ENCODE data around the gene PLA2G12B.
"Not testable (repeated sequence)": the region's sequence is repeated elsewhere in the genome, so short reads cannot be mapped to it uniquely, and the experiment has no call there.

Gene PLA2G12B

GRCh38 chr10:72954596-72955554 lies at the start of gene PLA2G12B:
TSS of gene PLA2G12B (minus strand) at chr10:72954806. CDS start at chr10:72954685, 121 bp downstream.
- no peak for DNase-seq (ENCODE audit: low read depth in 2 of 2)

DNA sequence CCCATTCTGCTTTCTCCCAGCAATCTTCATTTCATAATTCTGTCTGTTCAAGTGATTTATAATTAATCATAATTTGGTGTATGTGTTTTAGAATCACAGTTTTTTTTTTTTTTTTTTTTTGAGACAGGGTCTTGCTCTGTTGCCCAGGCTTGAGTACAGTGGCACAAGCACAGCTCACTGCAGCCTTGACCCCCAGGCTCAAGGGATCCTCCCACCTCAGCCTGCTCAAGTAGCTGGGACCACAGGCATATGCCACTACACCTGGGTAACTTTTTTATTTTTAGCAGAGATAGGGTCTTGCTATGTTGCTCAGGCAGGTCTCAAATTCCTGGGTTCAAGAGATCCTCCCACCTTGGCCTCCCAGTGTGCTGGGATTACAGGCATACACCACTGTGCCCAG lies 49.2 kb upstream of the PLA2G12B start:
- DNase-seq (ENCODE audit: low read depth in 2 of 2): no peak

DNA sequence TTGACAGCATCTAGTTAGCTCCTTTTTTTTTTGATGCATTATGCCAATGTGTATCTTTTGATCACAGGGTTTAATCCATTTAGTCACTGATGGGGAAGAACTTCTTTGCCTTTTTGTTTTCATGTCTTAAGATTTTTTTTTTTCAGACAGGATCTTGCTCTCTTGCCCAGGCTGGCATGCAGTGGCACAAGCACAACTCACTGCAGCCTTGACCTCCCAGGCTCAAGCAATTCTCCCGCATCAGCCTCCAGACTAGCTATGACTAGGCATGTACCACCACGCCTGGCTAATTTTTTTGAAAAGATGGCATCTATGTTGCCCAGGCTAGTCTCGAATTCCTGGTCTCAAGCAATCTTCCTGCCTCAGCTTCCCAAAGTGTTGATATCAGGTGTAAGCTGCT lies 46.4 kb upstream of the PLA2G12B start:
- DNase-seq (ENCODE audit: low read depth in 2 of 2): no peak

DNA sequence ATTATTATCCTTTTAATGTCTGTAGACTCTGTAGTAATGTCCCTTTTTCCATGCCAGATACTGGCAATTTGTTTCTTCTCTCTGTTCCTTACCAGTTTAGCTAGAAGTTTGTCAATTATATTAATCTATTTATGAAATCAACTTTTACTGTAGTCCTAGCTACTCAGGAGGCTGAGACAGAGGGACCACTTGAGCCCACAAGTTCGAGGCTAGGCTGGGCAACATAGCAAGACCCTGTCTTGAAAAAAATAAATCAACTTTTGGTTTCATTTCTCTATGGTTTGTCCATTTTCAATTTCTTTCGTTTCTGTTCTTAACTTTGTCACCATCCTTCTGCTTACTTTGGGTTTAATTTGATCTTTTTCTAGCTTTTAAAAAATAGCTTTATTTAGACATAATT lies 42.5 kb upstream of the PLA2G12B start:
- DNase-seq (ENCODE audit: low read depth in 2 of 2): no peak

DNA sequence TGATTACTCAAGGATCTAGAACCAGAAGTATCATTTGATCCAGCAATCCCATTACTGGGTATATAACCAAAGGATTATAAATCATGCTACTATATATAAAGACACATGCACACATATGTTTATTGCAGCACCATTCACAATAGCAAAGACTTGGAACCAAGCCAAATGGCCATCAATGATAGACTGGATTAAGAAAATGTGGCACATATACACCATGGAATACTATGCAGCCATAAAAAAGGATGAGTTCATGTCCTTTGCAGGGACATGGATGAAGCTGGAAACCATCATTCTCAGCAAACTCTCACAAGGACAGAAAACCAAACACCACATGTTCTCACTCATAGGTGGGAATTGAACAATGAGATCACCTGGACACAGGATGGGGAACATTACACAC lies 40.9 kb upstream of the PLA2G12B start:
- not testable (repeated sequence) for DNase-seq (ENCODE audit: low read depth in 2 of 2)

DNA sequence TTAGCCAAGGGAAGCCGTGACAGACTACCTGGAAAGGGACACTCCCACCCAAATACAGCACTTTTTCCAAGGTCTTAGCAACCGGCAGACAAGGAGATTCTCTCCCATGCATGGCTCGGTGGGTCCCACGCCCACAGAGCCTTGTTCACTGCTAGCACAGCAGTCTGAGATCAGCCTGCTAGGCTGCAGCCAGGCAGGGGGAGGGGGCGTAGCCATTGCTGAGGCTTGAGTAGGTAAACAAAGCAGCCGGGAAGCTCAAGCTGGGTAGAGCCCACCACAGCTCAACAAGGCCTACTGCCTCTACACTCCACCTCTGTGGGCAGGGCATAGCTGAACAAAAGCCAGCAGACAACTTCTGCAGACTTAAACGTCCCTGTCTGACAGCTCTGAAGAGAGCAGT lies 35.2 kb upstream of the PLA2G12B start:
- DNase-seq (ENCODE audit: low read depth in 2 of 2): not testable (repeated sequence)

DNA sequence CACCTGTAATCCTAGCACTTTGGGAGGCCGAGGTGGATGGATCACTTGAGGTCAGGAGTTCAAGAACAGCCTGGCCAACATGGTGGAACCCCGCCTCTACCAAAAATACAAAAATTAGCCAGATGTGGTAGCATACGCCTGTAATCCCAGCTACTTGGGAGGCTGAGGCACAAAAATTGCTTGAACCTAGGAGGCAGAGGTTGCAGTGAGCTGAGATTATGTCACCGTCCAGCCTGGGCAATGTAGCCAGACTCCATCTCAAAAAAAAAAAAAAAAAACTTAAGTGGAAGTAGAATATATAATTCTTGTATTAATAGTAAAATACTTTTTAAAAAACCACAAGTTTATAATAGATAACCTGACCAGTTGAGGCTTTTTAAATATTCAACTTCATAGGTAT lies 30.0 kb upstream of the PLA2G12B start:
- DNase-seq (ENCODE audit: low read depth in 2 of 2): not testable (repeated sequence)

DNA sequence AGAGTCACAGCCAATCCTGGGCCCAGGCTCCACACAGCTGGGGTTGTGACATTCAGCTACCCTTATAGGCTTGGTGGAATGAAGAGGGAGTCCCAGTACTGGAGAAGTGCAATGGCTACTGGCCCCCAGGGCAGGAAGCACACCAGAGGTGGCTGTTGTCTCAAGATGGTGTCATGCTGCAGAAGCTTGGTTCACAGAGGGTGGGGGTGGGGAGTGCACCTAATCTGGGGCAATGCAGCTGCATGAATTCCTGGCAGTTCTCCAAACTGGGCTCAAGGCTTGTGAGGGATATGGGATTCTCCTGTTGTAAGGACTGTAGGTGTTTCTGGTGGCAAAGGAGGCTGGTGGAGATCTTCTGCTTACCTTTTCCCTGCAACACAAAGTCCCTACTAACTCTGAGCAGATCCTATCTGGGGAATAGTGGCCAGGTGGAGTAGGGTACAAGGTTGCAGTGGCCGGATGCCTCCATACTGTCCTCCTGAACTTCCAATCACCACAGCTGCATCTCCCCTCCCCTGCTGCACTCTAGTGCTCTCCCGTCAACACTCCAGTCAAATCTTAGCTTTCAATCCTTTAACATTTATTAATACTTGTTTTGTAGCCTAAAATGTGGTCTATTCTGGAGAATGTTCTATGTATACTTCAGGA lies 27.4 kb upstream of the PLA2G12B start:
- DNase-seq (ENCODE audit: low read depth in 2 of 2): no peak

DNA sequence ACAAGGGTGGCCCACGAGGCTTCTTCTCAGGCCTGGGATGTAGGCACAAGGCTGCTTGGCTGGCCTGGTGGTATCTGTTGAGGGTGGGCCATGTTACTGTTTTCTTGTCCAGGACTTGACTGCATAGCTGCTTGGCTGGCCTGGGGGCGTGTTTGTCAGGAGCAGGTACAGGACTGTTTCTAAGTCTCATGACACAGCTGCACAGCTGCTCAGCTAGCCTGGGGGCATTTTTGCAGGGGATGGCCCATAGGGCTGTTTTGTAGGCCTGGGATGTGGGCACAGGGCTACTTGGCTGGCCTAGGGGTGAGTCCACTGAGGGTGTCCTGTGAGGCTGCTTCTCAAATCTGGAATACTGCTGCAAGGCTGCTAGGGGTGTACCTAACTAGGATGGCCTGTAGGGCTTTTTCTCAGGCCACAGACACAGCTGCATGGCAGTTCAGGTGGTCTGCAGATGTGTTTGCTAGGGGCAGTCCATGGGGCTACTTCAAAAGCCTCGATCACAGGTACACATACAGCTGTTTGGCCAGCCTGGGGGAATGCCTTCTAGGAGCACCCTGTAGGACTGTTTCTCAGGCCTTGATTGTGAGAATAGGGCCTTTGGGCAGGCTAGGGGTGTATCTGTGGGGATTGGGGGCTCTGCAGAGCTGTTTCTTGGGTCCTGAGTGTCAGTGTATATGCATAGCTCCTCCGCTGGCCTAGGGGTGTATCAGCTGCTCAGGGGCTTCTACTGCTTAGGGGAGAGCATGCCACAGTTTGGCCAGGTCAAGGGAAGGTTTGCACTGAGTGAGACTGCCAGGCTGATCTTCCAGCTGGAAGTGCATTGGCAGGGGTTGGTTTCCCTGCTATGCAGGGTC lies 26.6 kb upstream of the PLA2G12B start:
- DNase-seq (ENCODE audit: low read depth in 2 of 2): no peak

GRCh38 chr10:72980348-72980747 lies 25.7 kb upstream of the PLA2G12B start:
- no peak for DNase-seq (ENCODE audit: low read depth in 2 of 2)

DNA sequence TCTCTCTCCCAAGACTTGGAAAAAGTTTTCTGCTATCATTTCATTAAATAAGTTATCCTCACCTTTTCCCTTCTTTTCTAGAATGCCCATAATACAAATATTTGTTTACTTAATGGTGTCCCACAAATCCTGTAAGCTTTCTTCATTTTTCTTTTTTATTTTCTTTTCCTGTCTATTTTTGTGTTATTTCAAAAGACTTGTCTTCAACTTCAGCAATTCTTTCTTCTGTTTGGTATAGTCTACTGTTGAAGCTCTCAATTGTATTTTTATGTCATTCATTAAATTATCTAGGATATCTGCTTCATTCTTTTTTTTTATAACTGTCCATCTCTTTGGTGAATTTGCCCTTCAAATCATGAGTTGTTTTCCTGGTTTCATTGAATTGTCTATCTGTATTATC lies 25.1 kb upstream of the PLA2G12B start:
- no peak for DNase-seq (ENCODE audit: low read depth in 2 of 2)

DNA sequence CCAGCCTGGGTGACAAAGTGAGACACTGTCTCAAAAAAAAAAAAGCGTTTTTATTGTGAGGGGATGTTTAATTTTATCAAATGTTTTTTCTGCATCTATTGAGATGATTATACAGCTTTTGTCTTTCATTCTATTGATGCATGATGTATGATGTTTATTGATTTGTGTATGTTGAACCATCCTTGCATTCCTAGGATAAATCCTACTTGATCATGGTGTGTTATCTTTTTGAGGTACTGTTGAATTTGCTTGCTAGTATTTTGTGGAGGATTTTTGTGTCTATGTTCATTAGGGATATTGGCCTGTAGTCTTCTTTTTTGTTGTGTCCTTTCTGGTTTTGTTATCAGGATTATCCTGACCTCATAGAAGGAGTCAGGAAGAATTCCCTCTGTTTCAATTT lies 22.3 kb upstream of the PLA2G12B start:
- DNase-seq (ENCODE audit: low read depth in 2 of 2): no peak

- no peak for DNase-seq (ENCODE audit: low read depth in 2 of 2)
Measured at GRCh38 chr10:72956001-72956400, 1.4 kb upstream of the PLA2G12B start.

DNA sequence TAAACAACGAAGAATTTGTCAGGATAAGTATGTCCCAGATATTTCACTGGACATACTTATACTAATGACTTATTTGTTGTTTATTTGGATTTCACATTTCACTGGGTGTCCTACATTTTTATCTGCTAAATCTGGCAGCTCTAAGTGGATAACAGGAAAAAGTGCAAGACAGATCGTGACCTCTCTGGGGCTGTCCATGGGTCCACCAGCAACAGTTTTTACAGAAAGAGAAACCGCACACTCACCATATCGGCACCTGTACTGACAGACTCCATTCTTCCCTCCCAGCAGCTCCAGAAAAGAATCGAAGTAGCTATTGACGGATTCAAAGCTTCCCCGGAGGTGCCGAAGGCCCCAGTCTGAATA lies 393 bp downstream of the PLA2G12B start:
- DNase-seq (ENCODE audit: low read depth in 2 of 2): no peak

DNA sequence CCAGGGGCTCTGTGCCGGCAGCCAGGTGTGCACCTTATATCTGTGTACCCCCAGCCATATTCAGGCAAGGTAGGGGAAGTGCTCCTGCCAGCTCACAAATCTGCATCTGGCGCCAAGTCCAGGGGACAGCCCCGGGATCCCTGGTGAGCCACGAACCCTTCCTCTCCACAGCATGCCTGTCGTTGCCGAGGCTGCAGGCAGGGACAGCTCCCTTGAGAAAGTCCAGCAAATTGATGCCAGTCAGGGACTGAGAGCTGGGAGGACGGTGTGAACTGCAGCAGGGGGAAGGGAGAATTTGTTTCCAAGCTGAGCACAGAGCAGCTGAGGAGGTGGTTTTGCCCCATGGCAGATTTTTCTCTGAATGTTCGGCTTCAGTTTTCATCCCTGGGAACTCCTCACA lies 919 bp downstream of the PLA2G12B start:
- no peak for DNase-seq (ENCODE audit: low read depth in 2 of 2)

- no peak for DNase-seq (ENCODE audit: low read depth in 2 of 2)
Measured at GRCh38 chr10:72952642-72953158, 1.9 kb downstream of the PLA2G12B start.

- DNase-seq (ENCODE audit: low read depth in 2 of 2): no peak
Measured at GRCh38 chr10:72952189-72952588, 2.4 kb downstream of the PLA2G12B start.

GRCh38 chr10:72951760-72952159 lies 2.8 kb downstream of the PLA2G12B start:
- no peak for DNase-seq (ENCODE audit: low read depth in 2 of 2)

DNA sequence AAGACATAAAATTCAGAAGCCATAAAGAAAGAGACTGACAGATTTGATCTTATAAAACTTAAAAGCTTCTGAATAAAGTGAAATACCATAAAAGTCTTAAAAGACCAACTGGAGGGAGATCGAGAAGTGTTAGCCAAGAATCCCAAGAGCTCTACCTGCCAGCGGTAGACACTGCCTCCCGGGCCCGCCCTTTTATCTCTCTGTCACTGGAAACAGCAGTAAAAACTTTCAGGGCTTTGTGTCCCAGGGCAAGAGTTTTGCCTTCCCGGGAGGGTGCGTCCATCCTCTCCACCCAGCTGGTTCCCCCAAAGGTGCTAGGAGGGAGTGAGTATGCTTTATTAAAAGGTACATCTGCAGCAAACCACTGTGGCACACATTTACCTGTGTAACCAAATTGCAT lies 5.8 kb downstream of the PLA2G12B start:
- DNase-seq (ENCODE audit: low read depth in 2 of 2): no peak

DNA sequence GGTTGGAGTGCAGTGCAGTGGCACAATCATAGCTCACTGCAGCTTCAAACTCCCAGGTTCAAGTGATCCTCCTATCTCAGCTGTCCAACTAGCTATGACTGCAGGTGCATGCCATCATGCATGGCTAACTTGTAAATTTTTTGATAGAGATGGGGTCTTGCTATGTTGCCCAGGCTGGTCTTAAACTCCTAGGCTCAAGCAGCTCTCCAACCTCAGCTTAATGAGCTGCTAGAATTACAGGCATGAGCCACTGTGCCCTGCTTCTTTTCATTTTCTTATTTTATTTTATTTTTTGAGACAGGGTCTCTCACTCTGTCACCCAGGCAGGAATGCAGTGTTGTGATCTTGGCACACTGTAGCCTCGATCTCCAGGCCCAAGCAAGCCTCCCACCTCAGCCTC lies 7.6 kb downstream of the PLA2G12B start:
- no peak for DNase-seq (ENCODE audit: low read depth in 2 of 2)

GRCh38 chr10:72943498-72944234 lies 10.9 kb downstream of the PLA2G12B start:
- DNase-seq (ENCODE audit: low read depth in 2 of 2): no peak

Data from stimulated activated CD4-positive, alpha-beta T cell treated with anti-CD3 and anti-CD28 coated beads, Interleukin-1b, Interleukin-23, amount 100 ng/mL, for 1 hour (primary cell).